Activated CD4-positive, alpha-beta T cell treated with anti-CD3 and anti-CD28 coated beads, Interleukin-2, amount 50 U/mL, for 48 hours (primary cell): ENCODE data around the gene POLR2J2.
"Not testable (repeated sequence)": the region's sequence is repeated elsewhere in the genome, so short reads cannot be mapped to it uniquely, and the experiment has no call there.

Source experiments
- DNase-seq, 2 experiments: peaks; one replicate each; pipeline ENCODE4 v3.0.0-alpha.2; 2020

POLR2J2 gene

DNA sequence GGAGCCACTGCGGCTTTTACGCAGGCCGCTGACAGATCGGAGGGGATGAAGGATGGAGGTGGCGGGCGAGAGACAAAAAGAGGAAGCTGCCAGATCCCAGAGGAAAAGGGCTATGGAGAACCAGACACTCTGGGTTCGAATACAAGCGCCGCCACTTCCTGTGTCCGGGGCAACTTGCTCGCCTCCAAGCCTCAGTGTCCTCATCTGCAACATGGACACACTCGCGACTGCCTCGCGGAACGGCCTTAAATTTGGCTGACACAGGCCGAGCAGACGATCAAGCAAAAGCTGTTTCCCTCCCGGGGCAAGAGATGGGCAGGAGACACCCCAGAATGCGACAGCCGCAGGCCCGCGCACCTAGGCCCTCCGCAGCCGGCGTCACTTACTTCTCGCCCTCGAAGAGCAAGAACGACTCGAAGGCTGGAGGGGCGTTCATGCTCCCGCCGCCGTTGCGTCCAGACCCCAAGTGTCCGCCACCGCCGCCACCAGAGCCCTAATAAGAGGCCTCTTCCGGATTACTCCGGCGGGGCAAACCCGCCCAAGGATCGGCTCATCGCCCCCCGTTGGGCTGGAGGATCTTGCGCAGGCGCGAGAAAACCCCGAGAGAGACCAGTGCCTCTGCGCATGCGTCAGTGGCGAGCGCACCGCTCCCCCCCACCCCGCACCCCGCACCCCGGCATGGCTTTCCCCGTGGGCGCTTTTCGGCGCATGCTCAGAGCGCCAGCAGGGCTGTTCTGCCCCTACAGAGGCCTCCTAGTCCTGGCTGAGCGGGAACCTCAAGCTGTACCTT, at the start of gene POLR2J2:
TSS of gene POLR2J2 (minus strand) at position 498 of the 790 bp plus-strand sequence. CDS start at position 436, 62 bp downstream.
- peak in 1 of 2 experiments; percentile 1 for DNase-seq

- DNase-seq, result not testable (repeated sequence)
Measured at GRCh38 chr7:102718491-102718890, 47.0 kb upstream of the POLR2J2 start.

- DNase-seq, result not testable (repeated sequence)
Measured at GRCh38 chr7:102715718-102716117, 44.3 kb upstream of the POLR2J2 start.

- DNase-seq, result peak in 1 of 2 experiments; percentile 35
Measured at GRCh38 chr7:102714774-102715522, 43.5 kb upstream of the POLR2J2 start.

DNA sequence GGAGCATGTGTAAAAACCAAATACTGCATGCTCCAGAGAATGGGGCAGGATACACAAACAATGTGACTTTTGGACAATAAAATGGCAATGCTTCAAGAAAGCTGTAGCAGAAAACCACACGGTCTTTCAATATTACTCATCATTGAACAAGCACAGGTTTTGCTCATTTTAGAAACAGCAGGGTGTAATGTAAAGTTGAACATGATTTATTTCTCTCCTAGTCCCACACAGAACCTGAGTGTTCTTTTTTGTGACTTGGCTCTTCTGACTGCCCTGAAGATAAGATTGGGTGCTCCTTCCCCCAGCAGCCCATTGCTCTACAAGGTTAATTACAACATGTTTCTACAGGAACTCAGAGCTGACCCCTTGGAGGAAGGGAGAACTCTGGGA, 42.2 kb upstream of the POLR2J2 start:
- DNase-seq, result not testable (repeated sequence)

- DNase-seq, result peak; percentile 19 to 39
Measured at GRCh38 chr7:102713011-102713690, 41.7 kb upstream of the POLR2J2 start.

- not testable (repeated sequence) for DNase-seq
Measured at GRCh38 chr7:102698962-102699750, 27.7 kb upstream of the POLR2J2 start.

DNA sequence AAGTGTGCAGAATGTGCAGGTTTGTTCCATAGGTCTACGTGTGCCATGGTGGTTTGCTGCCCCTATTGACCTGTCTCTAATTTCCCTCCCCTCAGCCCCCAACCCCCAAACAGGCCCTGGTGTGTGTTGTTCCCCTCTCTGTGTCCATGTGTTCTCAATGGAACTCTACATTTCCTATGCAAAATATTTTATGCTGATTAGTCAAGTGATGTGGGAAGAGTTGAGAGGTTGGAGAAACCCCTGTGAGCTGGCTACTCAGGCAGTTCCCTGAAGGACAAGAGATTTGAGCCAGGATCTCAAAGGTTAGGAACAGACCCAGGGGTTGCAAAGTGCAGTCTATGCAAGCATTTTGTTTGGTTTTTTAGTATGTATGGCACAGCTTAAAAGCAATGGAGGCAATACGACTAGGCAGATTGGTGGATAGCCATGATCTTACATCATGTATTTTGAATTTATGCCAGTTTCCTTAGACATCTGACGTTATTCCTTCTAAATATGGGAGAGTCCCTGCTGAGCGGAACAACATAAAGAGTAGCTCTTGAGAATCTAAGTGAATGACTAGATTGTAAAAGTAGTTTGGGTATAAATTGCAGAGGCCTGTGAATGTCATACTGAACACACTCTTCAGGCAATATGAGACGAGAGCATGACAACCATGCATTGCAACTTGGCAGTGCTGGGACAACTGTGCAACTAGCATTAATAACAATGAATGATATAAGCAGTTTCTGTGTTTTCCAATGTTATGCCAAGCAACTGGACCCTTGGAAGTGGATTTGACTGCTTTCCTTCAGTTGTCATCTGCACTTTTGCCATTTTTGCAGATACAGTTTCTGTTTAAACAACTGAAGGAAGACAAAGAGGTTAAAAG, 26.4 kb upstream of the POLR2J2 start:
- not testable (repeated sequence) for DNase-seq

DNA sequence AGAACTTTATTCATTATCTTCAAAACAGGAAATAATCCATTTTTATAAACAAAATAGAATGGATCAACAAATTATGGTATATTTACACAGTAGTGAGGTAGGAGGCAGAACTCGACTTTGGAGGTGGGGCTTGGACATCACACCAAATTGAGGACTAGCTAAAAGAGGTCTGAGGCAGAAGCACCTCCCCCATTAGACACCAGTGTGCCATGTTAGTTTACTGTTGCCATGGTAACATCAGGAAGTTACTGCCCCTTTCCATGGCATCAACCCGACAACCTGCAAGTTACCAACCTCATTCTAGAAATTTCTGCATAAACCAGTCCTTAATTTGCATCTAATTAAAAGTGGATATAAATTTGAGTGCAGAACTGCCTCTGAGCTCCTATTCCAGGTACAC, 24.5 kb upstream of the POLR2J2 start:
- not testable (repeated sequence) for DNase-seq

DNA sequence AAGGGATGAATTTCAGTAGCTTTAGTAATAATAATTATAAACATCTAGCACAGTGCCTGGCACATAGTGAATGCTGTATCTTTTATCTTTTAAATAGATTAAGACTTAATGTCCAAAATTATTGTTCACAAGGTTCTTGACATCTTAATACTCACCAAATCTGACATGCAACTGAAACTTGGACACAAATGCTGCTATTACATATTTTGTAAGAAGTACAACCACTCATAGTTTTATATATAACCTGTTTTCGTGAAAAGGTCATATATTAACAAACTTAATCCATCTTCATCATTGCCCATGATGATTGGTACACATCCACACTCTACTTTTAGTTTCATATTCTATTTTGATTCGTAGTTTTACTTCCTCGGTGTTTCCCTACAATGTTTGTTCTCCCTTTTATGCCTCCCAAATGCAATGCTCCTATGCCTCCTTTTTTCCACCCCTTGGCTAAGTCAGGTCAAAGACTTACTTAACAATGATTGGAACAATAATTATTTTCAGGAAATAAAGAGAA, 23.6 kb upstream of the POLR2J2 start:
- not testable (repeated sequence) for DNase-seq

- not testable (repeated sequence) for DNase-seq
Measured at GRCh38 chr7:102694008-102694407, 22.5 kb upstream of the POLR2J2 start.

DNA sequence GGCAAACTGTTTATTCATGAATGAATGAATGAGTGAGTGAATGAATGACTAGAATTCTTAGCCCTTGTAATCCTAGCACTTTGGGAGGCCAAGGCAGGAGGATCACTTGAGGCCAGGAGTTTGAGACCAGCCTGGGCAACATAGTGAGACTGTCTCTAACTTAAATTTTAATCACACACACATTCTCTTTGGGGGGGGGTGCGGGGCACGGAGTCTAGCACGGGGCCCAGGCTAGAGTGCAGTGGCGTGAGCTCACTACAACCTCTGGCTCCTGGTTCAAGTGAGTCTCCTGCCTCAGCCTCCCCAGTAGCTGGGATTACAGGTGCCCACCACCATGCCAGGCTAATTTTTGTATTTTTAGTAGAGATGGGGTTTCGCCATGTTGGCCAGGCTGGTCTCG, 19.1 kb upstream of the POLR2J2 start:
- DNase-seq, result not testable (repeated sequence)

- DNase-seq, result not testable (repeated sequence)
Measured at GRCh38 chr7:102689436-102690282, 18.2 kb upstream of the POLR2J2 start.

DNA sequence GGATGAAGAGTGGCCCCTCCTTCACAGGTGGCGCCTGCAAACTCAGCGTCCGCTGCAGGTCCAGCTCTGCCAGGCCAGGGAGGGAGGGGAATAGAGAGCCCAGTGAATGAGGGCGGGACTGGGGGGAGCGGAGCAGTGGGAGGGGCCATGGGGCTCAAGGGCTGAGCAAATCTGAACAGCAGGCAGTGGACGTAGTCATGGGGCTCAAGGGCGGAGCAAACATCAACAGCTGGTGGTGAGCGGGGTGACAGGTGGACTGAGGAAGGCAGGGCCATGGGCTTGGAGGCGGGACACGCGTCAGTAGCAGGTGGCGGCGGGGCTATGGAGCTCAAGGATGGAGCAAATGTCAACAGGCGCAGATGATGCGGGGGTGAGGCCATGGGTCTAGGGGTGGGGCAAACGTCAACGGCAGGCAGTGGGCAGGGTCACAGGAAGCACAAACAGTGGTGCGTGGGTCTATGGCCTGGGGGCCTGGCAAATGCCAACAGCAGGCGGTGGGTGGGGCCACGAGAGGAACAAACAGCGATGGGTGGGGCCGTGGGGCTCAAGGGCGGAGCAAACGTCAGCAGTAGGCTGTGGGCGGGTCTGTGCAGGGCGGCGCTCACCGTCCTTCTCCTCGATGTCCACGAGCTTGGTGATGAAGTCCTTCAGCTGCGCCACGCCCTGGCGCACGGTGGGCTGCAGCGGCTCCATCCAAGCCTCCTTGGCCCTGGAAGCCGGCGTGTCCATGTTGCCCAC, 17.0 kb upstream of the POLR2J2 start:
- not testable (repeated sequence) for DNase-seq

- not testable (repeated sequence) for DNase-seq
Measured at GRCh38 chr7:102682560-102682959, 11.1 kb upstream of the POLR2J2 start.

DNA sequence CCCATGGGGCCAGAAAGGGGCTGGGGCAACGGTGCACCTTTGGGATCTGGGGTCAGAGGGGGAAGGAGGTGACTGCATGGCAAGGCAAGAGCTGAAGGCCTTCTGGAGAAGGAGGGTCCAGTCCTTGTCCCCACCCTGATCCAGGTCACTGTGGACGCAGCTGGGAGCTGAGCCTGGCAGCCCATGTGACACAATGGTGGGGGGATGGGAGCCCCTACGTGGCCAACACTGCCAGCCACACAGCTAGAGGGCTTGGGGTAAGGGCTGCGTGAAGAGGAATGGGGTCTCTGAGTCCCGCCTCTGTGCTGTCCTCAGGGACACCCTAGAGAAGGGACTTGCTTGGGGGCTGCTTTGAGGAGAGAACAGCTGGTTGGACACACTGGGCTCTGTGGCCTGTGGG, 9.3 kb upstream of the POLR2J2 start:
- DNase-seq, result not testable (repeated sequence)

DNA sequence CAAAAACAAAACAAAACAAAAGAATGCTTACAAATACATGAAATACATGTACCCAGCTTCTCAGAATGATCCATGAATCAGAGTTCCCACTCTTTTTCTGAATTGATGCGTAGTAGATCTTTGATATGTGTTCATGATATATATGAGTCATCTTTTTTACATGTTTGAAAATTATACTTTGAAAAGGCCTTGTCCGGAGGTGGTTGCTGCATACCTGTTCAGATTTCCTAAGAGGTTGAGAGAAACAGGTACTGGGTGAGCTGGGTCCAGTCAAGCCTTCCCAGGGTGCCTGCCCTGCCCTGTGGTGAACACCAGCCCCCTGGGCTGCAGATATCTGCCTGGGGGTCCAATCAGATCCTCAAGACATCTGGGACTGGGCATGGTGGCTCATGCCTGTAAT, 4.1 kb upstream of the POLR2J2 start:
- DNase-seq, result peak; percentile 33 to 35

DNA sequence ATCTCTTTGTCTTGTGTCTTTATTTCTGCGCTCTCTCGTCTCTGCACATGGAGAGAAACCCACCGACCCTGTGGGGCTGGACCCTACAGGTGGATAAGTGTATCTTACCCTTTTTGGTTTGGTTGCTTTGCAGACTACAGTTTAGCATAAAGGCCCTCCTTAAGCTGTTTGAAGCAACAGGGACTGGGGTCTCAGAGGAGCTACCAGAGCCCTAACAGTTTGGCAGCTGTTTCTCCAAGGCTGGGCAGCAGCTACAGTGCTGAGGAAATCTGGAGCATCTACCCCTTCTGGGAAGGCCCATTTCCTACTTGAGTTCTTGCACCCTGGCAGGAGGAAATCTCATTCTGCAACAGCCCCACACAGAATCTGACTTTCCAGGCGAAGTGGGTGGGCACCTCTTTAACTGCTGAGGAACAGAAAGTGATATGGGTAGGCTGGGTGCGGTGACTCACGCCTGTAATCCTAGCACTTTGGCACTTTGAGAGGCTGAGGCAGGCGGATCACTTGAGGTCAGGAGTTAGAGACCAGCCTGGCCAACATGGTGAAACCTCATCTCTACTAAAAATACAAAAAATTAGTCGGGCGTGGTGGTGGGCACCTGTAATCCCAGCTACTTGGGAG, 2.1 kb upstream of the POLR2J2 start:
- not testable (repeated sequence) for DNase-seq

DNA sequence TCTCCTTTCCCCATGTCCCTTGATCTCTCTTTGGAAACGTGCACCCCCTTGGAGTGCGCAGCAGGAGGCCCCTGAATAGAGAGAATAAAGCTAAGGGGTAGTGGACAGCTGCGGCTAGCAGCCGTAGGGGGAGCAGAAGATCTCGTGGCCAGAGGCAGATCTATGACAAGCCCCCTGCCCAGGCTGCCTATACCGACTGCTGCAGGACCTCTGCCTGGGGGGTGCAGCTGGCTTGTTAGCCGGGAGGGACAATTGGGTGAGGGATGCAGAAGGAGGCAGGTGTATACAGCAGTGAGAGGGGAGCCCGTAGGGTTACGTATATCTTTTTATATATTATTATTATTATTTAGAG, 469 bp upstream of the POLR2J2 start:
- DNase-seq, result not testable (repeated sequence)
